ENCODE data around the gene PITPNC1.
A peak's percentile ranks its signal among the peaks of the same experiment; 100 is the strongest.
"Not testable (repeated sequence)": the region's sequence is repeated elsewhere in the genome, so short reads cannot be mapped to it uniquely, and the experiment has no call there.

The PITPNC1 gene

DNA sequence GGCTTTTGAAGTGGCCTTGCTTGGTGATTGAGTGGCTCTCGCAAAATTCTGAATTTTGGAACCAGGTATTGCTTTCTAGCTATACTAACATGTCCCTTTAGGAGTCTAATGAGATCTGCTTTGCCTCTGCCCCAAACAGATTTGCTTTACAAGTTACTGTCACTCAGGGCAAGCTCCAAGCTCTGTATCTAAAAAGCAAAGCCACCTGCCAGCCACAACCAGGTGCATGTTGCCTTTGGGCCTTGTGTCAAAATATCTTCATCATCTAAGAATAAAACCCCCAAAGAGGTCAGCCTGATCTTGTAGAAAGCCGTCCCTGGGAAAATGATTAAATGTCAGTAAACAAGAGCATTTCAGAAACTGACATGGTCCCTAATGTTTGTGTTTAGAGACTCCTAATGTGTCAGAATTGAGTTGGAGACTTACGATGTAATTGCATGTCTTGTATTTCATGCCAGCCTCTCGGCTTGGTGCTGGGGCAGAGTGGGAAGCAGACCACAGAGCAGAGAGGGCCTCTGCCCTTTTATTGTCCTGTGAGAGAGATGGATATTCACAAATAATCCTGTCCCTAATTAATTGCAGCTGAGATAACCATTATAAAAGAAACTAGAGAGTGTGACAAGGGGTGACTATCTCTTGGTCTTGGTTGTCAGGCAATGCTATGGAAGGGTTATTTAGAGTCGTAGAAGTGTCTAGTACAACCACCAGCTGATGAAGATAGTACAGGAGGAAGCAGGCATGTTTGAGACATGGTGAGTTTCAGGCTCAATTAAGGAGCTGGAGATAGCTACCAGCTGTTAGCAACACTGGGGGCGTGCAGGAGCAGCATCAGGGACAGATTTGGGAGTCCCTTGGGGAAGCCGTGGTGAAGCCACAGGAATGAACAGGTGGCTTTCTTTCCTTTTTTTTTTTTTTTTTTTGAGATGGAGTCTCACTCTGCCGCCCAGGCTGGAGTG, 90.7 kb downstream of the PITPNC1 start:
- DNase-seq = no peak

GRCh38 chr17:67469208-67469980, 92.3 kb downstream of the PITPNC1 start:
- no peak for DNase-seq

- no peak for DNase-seq
Measured at GRCh38 chr17:67470163-67470562, 93.1 kb downstream of the PITPNC1 start.

GRCh38 chr17:67471118-67471517, 94.0 kb downstream of the PITPNC1 start:
- no peak for DNase-seq

DNA sequence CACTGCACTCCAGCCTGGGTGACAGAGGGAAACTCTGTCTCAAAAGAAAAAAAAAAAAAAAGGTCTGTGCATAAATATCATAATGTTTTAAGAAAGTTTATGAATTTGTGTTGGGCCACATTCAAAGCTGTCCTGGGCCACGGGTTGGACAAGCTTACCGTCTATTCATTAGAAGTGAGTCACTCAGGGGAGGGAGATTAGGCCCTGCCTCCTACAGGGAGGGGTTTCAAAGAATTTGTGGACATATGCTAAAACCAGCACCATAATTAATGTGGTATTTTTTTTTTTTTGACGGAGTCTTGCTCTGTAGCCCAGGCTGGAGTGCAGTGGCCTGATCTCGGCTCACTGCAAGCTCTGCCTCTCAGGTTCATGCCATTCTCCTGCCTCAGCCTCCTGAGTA, 95.5 kb downstream of the PITPNC1 start:
- not testable (repeated sequence) for DNase-seq

DNA sequence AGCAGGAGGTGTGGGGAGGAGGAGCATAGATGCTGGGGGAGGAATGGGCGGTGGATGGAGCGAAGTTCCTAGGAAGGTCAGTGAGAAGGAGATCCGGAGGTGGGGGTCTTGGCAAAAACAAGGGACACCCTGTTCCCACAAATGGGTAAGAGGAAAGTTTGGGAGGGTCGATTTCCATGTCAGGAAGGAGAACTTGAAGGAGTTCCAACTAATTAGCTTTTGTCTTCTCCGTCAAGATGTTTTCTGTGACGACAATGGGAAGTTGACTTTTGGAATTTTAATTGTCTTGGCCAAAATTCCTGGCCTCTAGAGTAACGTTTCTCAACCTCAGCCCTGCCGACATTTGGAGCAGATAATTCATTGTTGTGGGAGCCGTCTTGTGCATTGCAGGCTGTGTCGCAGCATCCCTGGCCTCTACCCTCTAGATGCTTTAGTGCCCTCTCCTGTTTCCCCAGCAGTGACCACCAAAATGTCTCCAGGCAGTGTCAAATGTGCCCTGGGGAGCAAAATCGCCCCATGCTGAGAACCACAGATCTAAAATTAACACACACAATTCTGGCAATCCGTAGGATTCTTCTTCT, 97.1 kb downstream of the PITPNC1 start:
- DNase-seq = no peak

DNA sequence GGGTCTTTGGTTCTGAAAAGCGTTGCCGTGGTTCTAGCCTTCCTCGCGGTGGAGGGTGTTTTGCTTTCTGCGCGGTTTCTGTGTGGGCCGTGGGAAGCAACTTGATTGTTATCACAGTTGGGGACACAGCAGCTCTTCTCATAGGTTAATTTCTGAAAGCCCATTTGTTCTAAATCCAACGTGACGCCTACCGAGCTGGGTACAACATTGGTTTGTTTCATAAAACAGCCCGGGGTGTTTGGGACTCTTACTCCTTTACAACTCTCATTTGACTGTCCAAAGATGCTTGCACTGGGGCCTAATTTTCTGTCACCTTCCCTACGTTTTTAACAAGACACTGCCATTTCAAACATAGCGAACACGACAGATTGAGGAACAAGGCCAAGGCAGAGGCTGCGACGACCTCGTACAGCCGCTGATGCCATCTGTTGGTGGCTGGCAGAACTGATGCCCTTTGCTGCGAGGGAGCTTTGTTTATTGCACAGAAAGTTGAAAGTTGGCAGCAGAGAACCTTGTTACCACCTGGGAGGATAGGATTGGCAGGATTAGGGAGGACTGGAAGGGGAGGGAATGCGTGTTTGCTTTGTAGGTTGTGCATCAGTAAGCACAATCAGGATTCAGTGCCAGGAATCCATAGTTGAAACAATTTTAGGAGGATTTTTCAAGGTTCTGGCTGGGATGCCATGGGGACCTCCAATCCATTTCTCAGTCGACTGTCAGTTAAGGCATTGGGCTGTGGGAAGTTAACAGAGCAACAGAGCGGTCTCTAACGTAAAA, 98.3 kb downstream of the PITPNC1 start:
- DNase-seq = peak; percentile 75

GRCh38 chr17:67476787-67477335, 99.8 kb downstream of the PITPNC1 start:
- DNase-seq = no peak

GRCh38 chr17:67477687-67478086, 100.6 kb downstream of the PITPNC1 start:
- no peak for DNase-seq

DNA sequence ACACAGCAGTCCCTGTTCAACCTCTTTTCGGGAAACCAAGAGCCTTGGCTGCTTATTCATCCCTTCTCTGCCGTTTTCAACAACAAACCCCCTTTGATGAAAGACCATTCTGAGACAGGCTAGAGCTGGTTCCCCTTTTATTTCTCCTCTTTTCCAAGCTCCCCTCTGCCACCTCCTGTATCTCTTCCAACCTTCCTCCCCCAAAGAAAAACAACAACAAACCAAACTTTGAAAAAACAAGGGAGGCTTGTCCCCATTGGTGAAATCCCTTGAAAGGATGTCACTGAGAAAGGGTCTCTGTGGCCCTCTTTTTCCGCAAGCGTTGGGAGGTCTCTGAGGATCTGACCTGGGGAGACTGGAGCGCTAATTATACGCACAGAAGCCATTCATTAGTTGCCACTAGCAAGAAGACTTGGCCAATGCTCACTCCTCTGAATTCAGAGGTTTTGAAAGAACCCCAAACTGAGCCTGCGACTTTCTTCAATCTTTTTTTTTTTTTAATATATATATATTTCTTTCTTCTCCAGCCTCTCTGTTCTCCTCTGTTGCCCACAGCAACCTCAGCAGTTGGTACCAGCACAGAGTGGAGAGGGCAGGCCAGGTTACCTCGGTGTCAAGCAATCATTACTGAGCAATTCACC, 101.4 kb downstream of the PITPNC1 start:
- no peak for DNase-seq

DNA sequence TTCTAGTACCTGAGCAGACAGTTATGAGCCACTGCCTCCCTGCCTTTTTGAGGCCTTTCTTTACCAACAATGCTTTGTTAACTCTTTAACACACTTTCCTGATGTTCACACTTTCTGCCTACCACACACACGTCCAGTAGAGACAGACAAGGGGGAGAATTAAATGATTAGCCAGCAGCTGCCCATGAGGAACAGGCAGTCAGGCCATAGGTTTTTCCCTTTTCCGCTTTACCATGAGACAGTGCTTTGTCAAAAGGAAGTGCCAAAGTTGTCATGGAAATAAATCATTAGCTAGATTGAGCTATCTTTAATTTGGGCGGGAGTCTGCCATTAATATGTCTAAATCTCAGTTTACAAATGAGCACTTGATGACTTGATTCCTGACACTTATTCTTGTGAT, 102.1 kb downstream of the PITPNC1 start:
- DNase-seq = no peak

- not testable (repeated sequence) for DNase-seq
Measured at GRCh38 chr17:67480959-67481358, 103.9 kb downstream of the PITPNC1 start.

DNA sequence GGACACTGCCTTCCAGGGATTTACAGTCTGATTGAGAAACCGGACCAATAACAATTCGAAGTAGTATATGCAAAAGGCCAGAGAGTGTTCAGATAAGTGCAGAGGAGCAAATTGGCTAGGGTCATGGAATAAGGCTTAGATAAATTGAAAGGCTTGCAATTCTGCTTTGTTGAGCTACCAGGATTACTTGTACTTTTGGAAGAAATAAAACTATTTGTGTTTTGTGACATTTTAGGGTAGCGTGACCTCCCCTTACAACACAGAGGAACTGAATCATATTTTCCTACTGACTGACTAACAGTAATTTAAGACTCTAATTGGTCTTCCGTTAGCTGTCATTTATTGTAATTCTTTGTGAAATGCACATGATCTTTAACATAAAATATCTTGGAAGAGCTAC, 104.7 kb downstream of the PITPNC1 start:
- no peak for DNase-seq

- DNase-seq = no peak
Measured at GRCh38 chr17:67482764-67483163, 105.7 kb downstream of the PITPNC1 start.

DNA sequence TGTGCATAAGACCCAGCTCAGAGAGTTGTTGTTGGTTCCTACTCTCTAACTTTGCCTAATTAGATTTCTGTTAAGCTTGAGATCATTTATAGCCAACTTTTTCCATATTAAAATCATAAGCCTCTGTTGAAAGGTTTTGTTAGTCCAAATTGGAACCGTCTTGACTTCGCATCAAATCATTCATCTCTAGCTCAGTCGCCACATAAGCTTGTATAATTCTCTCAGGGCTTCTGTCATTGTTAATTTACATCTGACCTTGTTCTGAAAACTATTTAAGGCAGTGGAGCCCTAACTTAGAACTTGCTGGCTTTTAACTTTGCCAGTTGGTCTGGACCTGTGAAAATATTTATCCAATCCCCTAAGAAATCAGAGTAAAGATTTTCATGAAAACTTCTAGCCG, 107.2 kb downstream of the PITPNC1 start:
- no peak for DNase-seq

DNA sequence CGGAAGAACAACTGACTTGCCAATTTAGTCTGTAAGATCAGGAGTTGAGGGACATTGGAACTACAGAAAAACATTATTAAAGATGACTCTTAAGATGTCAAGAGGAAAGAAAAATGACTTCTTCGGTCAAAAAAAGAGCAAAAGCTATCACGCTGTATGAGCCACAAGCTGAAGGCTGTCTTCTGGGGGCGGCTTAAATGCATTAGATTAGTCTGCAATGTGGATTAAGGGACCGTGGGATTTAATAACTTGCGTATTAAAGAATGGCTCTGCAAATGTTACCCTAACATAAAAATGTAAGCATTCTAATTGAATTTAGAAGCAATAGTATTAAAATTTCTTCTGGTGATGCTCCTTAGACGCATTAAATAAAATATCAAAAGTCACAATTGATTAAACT, 108.6 kb downstream of the PITPNC1 start:
- DNase-seq = no peak

DNA sequence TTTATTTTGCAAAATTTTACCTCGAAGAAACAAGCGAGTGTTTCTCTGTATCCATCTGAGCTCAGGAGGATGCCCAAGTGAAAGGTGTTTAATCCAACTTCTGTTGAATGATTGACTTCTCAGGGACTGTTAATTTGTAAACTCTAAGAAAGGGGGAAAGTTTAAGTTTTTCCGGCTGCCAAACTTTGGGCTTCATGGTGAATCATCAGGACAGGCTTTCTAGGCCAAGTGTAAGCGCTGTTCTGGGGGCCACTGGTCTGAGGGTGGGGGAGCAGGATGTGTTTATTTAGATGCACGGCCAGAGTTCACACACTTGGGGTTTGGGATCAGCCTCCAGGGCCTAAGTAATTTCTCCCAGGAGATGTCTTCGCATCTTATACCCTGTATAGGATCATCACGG, 110.4 kb downstream of the PITPNC1 start:
- DNase-seq = no peak

- DNase-seq = no peak
Measured at GRCh38 chr17:67488161-67488560, 111.1 kb downstream of the PITPNC1 start.

GRCh38 chr17:67488768-67489167, 111.7 kb downstream of the PITPNC1 start:
- DNase-seq = no peak

GRCh38 chr17:67489273-67489672, 112.2 kb downstream of the PITPNC1 start:
- DNase-seq = no peak

GRCh38 chr17:67490471-67490870, 113.4 kb downstream of the PITPNC1 start:
- no peak for DNase-seq

Measured in NCI-H345 (cell line).